Stimulated activated naive CD4-positive, alpha-beta T cell (primary cell): Measurements from ENCODE around the gene IYD.

ENCODE experiments used
- DNase-seq, 6 experiments: peaks; one replicate each; lab custom pipeline; 2025; lab: John Stamatoyannopoulos, UW

The IYD gene

GRCh38 chr6:150394899-150395295 lies 26.1 kb downstream of the IYD start:
- DNase-seq, result no peak

- DNase-seq, result peak in 3 of 6 experiments; percentile 0 to 8 (median 7)
Measured at GRCh38 chr6:150395388-150396009, 26.7 kb downstream of the IYD start.

- DNase-seq, result no peak
Measured at GRCh38 chr6:150403458-150404246, 34.8 kb downstream of the IYD start.

- DNase-seq, result no peak
Measured at GRCh38 chr6:150406948-150407347, 38.1 kb downstream of the IYD start.

- no peak for DNase-seq
Measured at GRCh38 chr6:150408842-150409241, 40.0 kb downstream of the IYD start.

GRCh38 chr6:150409576-150410066 lies 40.8 kb downstream of the IYD start:
- no peak for DNase-seq

- no peak for DNase-seq
Measured at GRCh38 chr6:150410399-150410798, 41.6 kb downstream of the IYD start.

GRCh38 chr6:150410906-150411305 lies 42.1 kb downstream of the IYD start:
- no peak for DNase-seq

- DNase-seq, result no peak
Measured at GRCh38 chr6:150412221-150412620, 43.4 kb downstream of the IYD start.

- DNase-seq, result no peak
Measured at GRCh38 chr6:150413198-150413597, 44.4 kb downstream of the IYD start.

GRCh38 chr6:150413781-150414281 lies 45.0 kb downstream of the IYD start:
- DNase-seq, result no peak

GRCh38 chr6:150416128-150416527 lies 47.3 kb downstream of the IYD start:
- no peak for DNase-seq

- DNase-seq, result no peak
Measured at GRCh38 chr6:150417250-150417649, 48.4 kb downstream of the IYD start.

GRCh38 chr6:150417899-150418826 lies 49.4 kb downstream of the IYD start:
- peak in 3 of 6 experiments; percentile 5 to 38 (median 24) for DNase-seq

GRCh38 chr6:150418827-150419594 lies 50.2 kb downstream of the IYD start:
- peak in 4 of 6 experiments; percentile 5 to 33 (median 20) for DNase-seq

GRCh38 chr6:150420428-150420827 lies 51.6 kb downstream of the IYD start:
- no peak for DNase-seq

GRCh38 chr6:150420926-150421325 lies 52.1 kb downstream of the IYD start:
- DNase-seq, result no peak

GRCh38 chr6:150425508-150425907 lies 56.7 kb downstream of the IYD start:
- no peak for DNase-seq

GRCh38 chr6:150426198-150426597 lies 57.4 kb downstream of the IYD start:
- DNase-seq, result no peak

GRCh38 chr6:150427037-150427602 lies 58.3 kb downstream of the IYD start:
- no peak for DNase-seq

GRCh38 chr6:150427843-150428242 lies 59.0 kb downstream of the IYD start:
- DNase-seq, result no peak
